Upper lobe of right lung (tissue), 1 donor: ENCODE data around the gene TM4SF1. TPM values are rescaled to one million over a fixed set of nuclear protein-coding genes. Genes with fewer than 3 reads are reported as not detected.
"Not testable (repeated sequence)": the region's sequence is repeated elsewhere in the genome, so short reads cannot be mapped to it uniquely, and the experiment has no call there.

ENCODE experiments used
- ATAC-seq: fragments of 200-7000 bp; cut with Tn5 transposase; one replicate; pipeline ENCODE4 v1.9.1; 2020; ENCODE audit warnings: mild to moderate bottlenecking, moderate library complexity
- DNase-seq: peaks from one replicate; pipeline ENCODE4 v3.0.0-alpha.2; 2020
- H3K27ac ChIP-seq: fragments of 200-600 bp; one replicate; pipeline ENCODE4 v1.8.0; 2022
- H3K27me3 ChIP-seq: fragments of 200-600 bp; one replicate; pipeline ENCODE4 v1.8.0; 2022; ENCODE audit warnings: mild to moderate bottlenecking
- H3K36me3 ChIP-seq: fragments of 200-600 bp; one replicate; pipeline ENCODE4 v1.8.0; 2022
- H3K4me1 ChIP-seq: fragments of 200-600 bp; one replicate; pipeline ENCODE4 v1.8.0; 2022
- H3K4me3 ChIP-seq: fragments of 200-600 bp; one replicate; pipeline ENCODE4 v1.8.0; 2022; ENCODE audit warnings: mild to moderate bottlenecking
- H3K9me3 ChIP-seq: fragments of 200-600 bp; one replicate; pipeline ENCODE4 v1.8.0; 2022
- CTCF ChIP-seq: fragments of 200-600 bp; IDR thresholded peaks from one replicate; pipeline ENCODE4 v1.8.0; 2022; ENCODE audit warnings: antibody characterized with exemption
- intact Hi-C: fragments of 100-400 bp; cut with DNase I; formaldehyde crosslinking; loops from one replicate; pipeline ENCODE4 v1.11.0; 2022
- total RNA-seq: library from RNA; stranded (reverse); fragmentation: NEBNext Ultra II Directional; extraction: Animal tissue kit (Norgen Biotek cat#: 25700); gene quantifications from one replicate; pipeline ENCODE4 v1.2.1, GENCODE V29; 2021
- donor health status: DM: no; HTN: yes; CAD: no; lungs with severe emphysema.

The TM4SF1 gene
- total RNA-seq, 1 donor from 2014 or later = 188 TPM

- DNase-seq (no peak), ATAC-seq (no peak)
- Histone ChIP-seq H3K36me3 (no peaks in the 10 kb centered on the region), H3K4me1 (peaks cover 7% of the 10 kb centered on the region), H3K27me3 (no peaks in the 10 kb centered on the region), H3K9me3 (no peaks in the 10 kb centered on the region), H3K27ac (no peak overlapping the region), H3K4me3 (no peak overlapping the region)
- TF ChIP-seq CTCF = no peak
- intact Hi-C loops = no loop called here
Measured at GRCh38 chr3:149384167-149384566, 6.7 kb upstream of the TM4SF1 start.

- H3K27me3 ChIP-seq = no peaks in the 10 kb centered on the region
- intact Hi-C loops = no loop called here
- no peak for TF ChIP-seq CTCF
- H3K27ac ChIP-seq = no peak overlapping the region
- H3K4me1 ChIP-seq = peaks cover 8% of the 10 kb centered on the region
- DNase-seq = no peak
- no peaks in the 10 kb centered on the region for H3K9me3 ChIP-seq
- H3K4me3 ChIP-seq = no peak overlapping the region
- no peak for ATAC-seq
- H3K36me3 ChIP-seq = no peaks in the 10 kb centered on the region
Measured at GRCh38 chr3:149383703-149384102, 6.3 kb upstream of the TM4SF1 start.

- DNase-seq (no peak), ATAC-seq (no peak)
- intact Hi-C loops = no loop called here
- no peaks in the 10 kb centered on the region for H3K36me3 ChIP-seq
- H3K4me3 ChIP-seq = no peak overlapping the region
- no peak overlapping the region for H3K27ac ChIP-seq
- TF ChIP-seq CTCF = no peak
- peaks cover 20% of the 10 kb centered on the region for H3K4me1 ChIP-seq
- H3K9me3 ChIP-seq = no peaks in the 10 kb centered on the region
- H3K27me3 ChIP-seq = no peaks in the 10 kb centered on the region
Measured at GRCh38 chr3:149382518-149382917, 5.1 kb upstream of the TM4SF1 start.

GRCh38 chr3:149382101-149382467 lies 4.6 kb upstream of the TM4SF1 start:
- TF ChIP-seq CTCF = no peak
- DNase-seq (no peak), ATAC-seq (no peak)
- Histone ChIP-seq H3K36me3 (no peaks in the 10 kb centered on the region), H3K4me1 (peaks cover 21% of the 10 kb centered on the region), H3K4me3 (no peak overlapping the region), H3K9me3 (no peaks in the 10 kb centered on the region), H3K27me3 (no peaks in the 10 kb centered on the region), H3K27ac (no peak overlapping the region)
- intact Hi-C loops = no loop called here

- H3K9me3 ChIP-seq = no peaks in the 10 kb centered on the region
- no peak overlapping the region for H3K4me3 ChIP-seq
- intact Hi-C loops = no loop called here
- DNase-seq (no peak), ATAC-seq (no peak)
- no peaks in the 10 kb centered on the region for H3K36me3 ChIP-seq
- TF ChIP-seq CTCF = no peak
- H3K27ac ChIP-seq = peak overlapping the region; percentile 30
- no peaks in the 10 kb centered on the region for H3K27me3 ChIP-seq
- H3K4me1 ChIP-seq = peaks cover 21% of the 10 kb centered on the region
Measured at GRCh38 chr3:149381173-149382100, 4.0 kb upstream of the TM4SF1 start.

- H3K36me3 ChIP-seq, DNase-seq, intact Hi-C loops, H3K4me3 ChIP-seq, H3K27ac ChIP-seq, ATAC-seq, H3K27me3 ChIP-seq, H3K9me3 ChIP-seq: not testable (repeated sequence)
- H3K4me1 ChIP-seq = peaks cover 21% of the 10 kb centered on the region
Measured at GRCh38 chr3:149380220-149380619, 2.8 kb upstream of the TM4SF1 start.
